Erythroblast (primary cell): ENCODE measurements around the gene TUT7.

Experiments
- GATA1 ChIP-seq: IDR thresholded peaks from 2 replicates; pipeline ENCODE4 v1.6.1; 2011; ENCODE audit warnings: low read depth, mild to moderate bottlenecking, control low read depth, low read length, moderate library complexity
- POLR2A ChIP-seq: IDR thresholded peaks from 2 replicates; pipeline ENCODE4 v1.6.1; 2011; ENCODE audit warnings: mild to moderate bottlenecking, low read length

GRCh38 chr9:86328156-86328555 lies 26.1 kb downstream of the TUT7 start:
- TF ChIP-seq POLR2A (no peak), GATA1 (no peak)
